ENCODE data around the gene PPIB. TPM values are rescaled to one million over a fixed set of nuclear protein-coding genes. Genes with fewer than 3 reads are reported as not detected.

Gene PPIB
- total RNA-seq, 6 donors from 2014 or later, result 87.0 to 497 (median 286) TPM

GRCh38 chr15:64151727-64152506 lies 10.9 kb downstream of the PPIB start, which contains the start of gene SNX22:
SNX22 (plus strand) TSS chr15:64151731; CDS start chr15:64151776, 45 bp downstream.
- H3K9me3 ChIP-seq, result no peaks in the 10 kb centered on the region
- WGBS, 2 donors, result 4 to 5% methylated on average over 10 to 19 of the region's 83 CpGs
- TF ChIP-seq EP300 (IDR thresholded peaks at IDR 0.05), result no peak
- no peak for TF ChIP-seq POLR2AphosphoS5 (IDR thresholded peaks at IDR 0.05)
- TF ChIP-seq CTCF (IDR thresholded peaks at IDR 0.05), result no peak
- TF ChIP-seq POLR2A (IDR thresholded peaks at IDR 0.05), result no peak
- DNase-seq (peak in 1 of 2 donors; percentile 91), ATAC-seq (ENCODE audit: low FRiP score in 2 of 2) (peak in 1 of 2 donors; percentile 20)
- H3K4me1 ChIP-seq, result peaks cover 28 to 39% (median 35%) of the 10 kb centered on the region in 4 donors
- peaks cover 0 to 19% (median 10%) of the 10 kb centered on the region in 4 donors for H3K27me3 ChIP-seq
- H3K36me3 ChIP-seq, result peaks cover 17 to 32% (median 21%) of the 10 kb centered on the region in 4 donors
- peak within 1 kb of the TSS in 3 of 4 donors; percentile 32 to 53 (median 47) for H3K27ac ChIP-seq
- H3K4me3 ChIP-seq, result peak within 1 kb of the TSS; percentile 28 to 68 (median 54)

- Histone ChIP-seq H3K27ac (no peak overlapping the region), H3K9me3 (no peaks in the 10 kb centered on the region), H3K4me3 (no peak overlapping the region), H3K36me3 (peaks cover under 1 to 27% (median 7%) of the 10 kb centered on the region in 4 donors), H3K27me3 (peaks cover 0 to 19% (median 10%) of the 10 kb centered on the region in 4 donors), H3K4me1 (peaks cover 28 to 39% (median 35%) of the 10 kb centered on the region in 4 donors)
- no peak for TF ChIP-seq EP300 (IDR thresholded peaks at IDR 0.05)
- 54 to 60% methylated on average over 7 to 9 of the region's 9 CpGs for WGBS, 2 donors
- ATAC-seq (ENCODE audit: low FRiP score in 2 of 2) (no peak), DNase-seq (no peak)
Observed at GRCh38 chr15:64149893-64150578, 12.8 kb downstream of the PPIB start.

GRCh38 chr15:64149424-64149823 lies 13.4 kb downstream of the PPIB start:
- Histone ChIP-seq H3K9me3 (no peaks in the 10 kb centered on the region), H3K36me3 (peaks cover 0 to 27% (median 8%) of the 10 kb centered on the region in 4 donors), H3K4me3 (no peak overlapping the region), H3K27ac (no peak overlapping the region), H3K4me1 (peaks cover 28 to 39% (median 35%) of the 10 kb centered on the region in 4 donors), H3K27me3 (peaks cover 0 to 19% (median 10%) of the 10 kb centered on the region in 4 donors)
- DNase-seq (no peak), ATAC-seq (ENCODE audit: low FRiP score in 2 of 2) (no peak)
- no peak for TF ChIP-seq EP300 (IDR thresholded peaks at IDR 0.05)
- peak in 1 of 6 experiments; percentile 4 for TF ChIP-seq CTCF (IDR thresholded peaks at IDR 0.05)

GRCh38 chr15:64148581-64148980 lies 14.2 kb downstream of the PPIB start:
- 85 to 89% methylated on average over 3 of the region's 3 CpGs for WGBS, 2 donors

More at GRCh38 chr15:64148581-64148980, 14.2 kb downstream of the PPIB start:
- no peak for ATAC-seq (ENCODE audit: low FRiP score in 2 of 2)
- peaks cover 26 to 38% (median 31%) of the 10 kb centered on the region in 4 donors for H3K4me1 ChIP-seq
- TF ChIP-seq POLR2AphosphoS5 (IDR thresholded peaks at IDR 0.05) (no peak), POLR2A (IDR thresholded peaks at IDR 0.05) (no peak), CTCF (IDR thresholded peaks at IDR 0.05) (no peak), EP300 (IDR thresholded peaks at IDR 0.05) (no peak)
- H3K9me3 ChIP-seq, result no peaks in the 10 kb centered on the region
- no peak for DNase-seq
- no peak overlapping the region for H3K27ac ChIP-seq
- H3K36me3 ChIP-seq, result peaks cover under 1 to 28% (median 12%) of the 10 kb centered on the region in 4 donors
- H3K4me3 ChIP-seq, result no peak overlapping the region
- peaks cover 0 to 19% (median 10%) of the 10 kb centered on the region in 4 donors for H3K27me3 ChIP-seq
